NCI-H2107 treated with DMSO at 0.1 percent for 48 hours (cell line): ENCODE data around the gene ITLN1.
"Not testable (repeated sequence)": the region's sequence is repeated elsewhere in the genome, so short reads cannot be mapped to it uniquely, and the experiment has no call there.

ENCODE experiments used
- DNase-seq: peaks from one replicate; lab custom pipeline; 2025; ENCODE audit not compliant: unreplicated experiment; lab: John Stamatoyannopoulos, UW

The ITLN1 gene

DNA sequence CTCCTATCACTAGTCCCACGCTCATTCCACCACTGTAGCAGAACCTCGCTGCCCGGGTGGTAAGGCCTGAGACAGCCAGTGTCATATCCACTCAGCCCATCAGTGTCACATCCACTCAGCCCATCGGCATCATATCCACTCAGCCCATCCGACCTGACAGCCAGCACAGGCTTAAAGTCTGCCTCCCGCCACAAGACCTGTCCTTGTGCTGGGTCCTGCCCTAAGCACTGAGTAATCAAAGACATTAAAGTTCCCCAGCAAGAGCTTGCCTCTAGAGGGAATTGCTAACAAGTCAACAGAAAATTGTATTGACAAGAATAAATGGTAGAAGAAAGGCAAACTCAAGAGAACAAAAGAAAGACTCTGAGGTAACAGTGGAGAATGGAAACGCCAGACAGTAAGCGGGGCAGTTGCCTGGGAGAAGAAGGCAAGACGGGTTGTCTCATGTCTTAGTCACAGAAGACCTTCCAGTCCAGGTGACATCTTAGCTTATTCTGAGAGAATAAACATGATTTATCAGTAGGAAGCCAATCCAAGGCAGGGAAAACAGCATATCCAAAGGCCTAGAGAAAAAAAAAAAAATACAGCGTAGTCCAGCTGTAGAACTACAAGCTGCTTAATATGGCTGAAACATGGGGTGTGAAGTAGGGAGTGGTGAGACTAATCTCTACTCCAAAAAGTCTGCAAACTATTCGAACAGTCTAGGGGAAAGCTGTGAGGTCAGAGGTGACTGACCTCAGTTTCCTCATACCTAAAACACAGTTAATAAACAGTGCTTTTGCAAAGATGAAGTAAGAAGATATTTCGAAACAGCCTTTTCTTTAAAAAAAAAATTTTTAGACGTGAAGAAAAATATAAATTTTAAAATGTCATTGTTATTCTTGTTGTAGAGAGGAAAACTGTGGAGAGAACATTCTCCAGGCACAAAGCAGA, 1.1 kb downstream of the ITLN1 start:
- no peak for DNase-seq

DNA sequence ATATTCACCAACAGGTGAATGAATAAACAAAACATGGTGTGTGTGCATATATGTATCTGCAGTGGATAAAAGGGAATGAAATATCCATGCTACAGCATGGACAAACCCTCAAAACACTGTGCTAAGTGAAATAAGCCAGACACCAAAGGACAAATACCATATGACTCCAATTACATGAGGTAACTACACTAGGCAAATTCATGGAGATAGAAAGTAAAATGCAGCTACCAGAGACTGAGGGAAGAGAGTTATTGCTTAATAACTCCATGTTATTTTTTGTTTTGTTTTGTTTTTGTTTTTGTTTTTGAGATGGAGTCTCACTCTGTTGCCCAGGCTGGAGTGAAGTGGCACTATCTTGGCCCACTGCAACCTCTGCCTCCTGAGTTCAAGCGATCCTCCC, 2.4 kb downstream of the ITLN1 start:
- no peak for DNase-seq

DNA sequence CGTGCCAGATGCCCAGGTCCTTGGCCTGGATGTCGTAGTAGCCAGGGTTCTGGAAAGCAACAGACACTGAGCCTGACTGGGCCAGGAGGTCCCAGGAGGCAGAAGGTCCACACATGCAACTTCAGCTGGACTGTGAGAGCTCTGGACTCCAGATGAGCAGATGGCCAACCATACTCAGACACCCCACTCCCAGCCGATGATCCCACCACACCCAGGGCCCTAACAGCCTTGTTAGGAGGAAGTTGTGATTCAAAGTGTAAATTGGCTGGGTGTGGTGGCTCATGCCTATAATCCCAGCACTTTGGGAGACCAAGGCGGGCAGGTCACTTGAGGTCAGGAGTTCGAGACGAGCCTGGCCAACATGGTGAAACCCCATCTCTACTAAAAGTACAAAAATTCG, 3.7 kb downstream of the ITLN1 start:
- not testable (repeated sequence) for DNase-seq

DNA sequence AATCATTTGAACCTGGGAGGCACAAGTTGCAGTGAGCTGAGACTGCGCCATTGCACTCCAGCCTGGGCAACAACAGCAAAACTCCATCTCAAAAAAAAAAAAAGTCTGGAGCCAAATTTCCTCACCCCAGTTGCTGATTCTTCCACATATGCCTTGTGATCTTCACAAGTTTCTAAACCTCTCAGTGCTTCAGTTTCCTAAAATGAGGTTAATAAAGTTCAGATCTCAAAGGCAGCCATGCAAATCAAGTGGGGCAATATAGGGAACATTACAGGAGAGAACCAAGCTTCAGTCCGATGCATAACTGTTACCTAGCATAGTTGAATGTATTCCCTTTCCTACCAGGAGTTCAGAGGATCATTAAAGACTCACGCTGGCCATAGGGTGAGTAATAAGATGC, 4.8 kb downstream of the ITLN1 start:
- no peak for DNase-seq

DNA sequence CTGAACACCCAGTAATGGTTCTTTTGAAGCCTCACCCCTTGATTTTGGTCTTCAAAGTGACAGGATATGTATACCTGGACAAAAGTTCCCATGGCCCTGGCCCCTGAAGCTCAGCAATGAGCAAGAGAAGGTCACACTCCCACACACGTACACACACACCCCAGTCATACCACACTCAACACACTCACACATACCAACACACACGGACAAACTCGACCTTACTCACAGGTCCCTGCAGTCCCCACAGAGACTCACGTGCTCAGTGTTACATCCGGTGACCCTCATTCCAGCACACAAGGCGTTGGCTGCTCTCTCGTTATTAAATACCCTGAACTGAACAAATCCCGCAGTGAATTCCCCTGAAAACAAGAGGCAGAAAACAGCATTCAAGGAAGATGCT, 5.9 kb downstream of the ITLN1 start:
- no peak for DNase-seq

DNA sequence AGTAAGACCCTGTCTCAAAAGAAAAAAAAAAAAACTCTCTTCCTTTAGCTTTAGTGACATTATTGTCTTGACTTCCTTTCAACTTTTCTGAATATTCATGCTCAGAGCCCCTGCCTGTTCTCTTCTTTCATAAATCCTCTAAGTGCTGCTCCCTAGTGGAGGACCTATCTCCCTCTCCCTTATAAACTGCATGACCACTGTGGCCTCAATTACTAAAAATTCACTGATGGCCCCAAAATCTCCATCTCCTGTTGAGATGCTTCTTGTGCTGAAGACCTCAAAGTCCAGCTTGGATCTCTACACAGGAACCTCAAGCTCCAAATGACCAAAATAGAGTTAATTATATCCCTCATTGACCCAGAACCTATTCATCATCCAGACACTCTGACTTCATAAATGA, 7.8 kb downstream of the ITLN1 start:
- no peak for DNase-seq

DNA sequence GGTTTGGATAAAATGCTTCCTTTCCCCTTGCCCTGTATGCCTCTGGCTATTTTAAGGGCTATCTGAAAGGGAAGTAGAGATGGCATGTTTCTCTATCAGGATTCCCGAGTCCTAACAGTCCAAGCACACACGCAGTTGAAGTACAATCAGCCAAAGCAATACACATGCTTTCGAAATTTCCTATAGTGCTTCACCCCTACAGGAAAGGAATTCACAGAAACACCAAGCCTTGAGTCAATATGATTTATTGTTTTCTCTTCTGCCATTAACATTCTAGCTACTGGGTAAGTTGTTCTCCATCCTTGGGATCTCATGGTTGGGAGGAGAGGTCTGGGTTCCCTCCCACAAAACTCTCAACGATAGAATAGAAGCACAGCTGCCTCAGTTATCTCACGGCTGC, 8.7 kb downstream of the ITLN1 start:
- no peak for DNase-seq

DNA sequence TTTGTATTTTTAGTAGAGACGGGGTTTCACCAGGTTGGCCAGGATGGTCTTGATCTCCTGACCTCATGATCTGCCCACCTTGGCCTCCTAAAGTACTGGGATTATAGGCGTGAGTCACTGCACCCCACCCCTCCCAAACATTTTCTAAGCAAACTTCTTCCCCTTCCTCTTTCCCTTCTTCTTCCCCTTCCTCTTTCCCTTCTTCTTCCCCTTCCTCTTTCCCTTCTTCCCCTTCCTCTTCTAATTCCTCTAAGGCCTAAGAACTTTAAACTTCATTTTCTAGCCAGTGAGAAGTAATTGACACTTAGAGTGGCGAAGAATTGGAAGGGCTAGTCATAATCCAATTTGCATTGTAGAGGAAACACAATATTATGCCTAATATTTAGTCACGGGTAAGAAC, 9.4 kb downstream of the ITLN1 start:
- DNase-seq = not testable (repeated sequence)

DNA sequence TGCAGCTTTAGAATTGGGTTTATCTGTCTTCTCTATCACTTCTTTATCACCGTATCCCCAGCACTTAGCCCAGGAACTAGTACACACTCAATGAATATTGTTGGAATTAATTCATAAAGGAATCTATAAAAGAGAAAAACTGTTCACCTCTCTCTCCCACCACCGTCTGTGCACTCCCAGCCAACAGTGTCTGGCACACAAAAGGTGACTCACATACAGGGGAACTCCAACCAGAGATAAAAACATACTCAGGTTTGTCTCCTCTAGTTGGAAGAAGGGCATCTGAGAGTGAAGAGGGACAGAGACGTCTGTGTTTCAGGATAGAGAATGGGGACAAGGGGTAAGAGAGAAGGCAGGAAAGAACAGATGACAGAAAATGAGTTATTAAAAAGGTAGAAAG, 10.0 kb downstream of the ITLN1 start:
- DNase-seq = no peak

DNA sequence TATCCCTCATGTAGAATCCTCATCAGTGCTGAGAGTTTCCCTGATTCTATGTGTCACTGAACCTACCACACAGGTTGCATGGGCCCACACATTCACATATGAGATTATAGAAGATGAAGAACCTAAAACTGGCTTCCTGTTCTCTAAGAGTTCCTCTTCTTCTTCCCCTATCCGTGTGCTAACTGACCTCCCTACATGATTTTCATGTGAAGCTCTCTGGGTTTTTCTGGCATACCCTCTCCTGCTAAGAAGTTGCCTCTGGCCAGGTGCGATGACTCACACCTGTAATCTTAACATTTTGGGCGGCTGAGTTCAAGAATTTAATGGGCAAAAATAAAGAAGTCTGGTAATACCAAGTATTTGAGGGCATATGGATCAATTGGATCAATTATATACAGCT, 16.8 kb downstream of the ITLN1 start:
- no peak for DNase-seq

DNA sequence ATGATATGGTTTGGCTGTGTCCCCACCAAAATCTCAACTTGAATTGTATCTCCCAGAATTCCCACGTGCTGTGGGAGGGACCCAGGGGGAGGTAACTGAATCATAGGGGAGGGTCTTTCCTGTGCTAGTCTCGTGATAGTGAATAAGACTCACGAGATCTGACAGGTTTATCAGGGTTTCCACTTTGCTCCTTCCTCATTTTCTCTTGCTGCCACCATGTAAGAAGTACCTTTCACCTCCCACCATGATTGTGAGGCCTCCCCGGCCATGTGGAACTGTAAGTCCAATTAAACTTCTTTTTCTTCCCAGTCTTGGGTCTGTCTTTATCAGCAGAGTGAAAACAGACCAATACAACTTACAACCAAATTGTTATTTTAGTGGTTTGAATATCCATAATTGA, 17.3 kb downstream of the ITLN1 start:
- not testable (repeated sequence) for DNase-seq

DNA sequence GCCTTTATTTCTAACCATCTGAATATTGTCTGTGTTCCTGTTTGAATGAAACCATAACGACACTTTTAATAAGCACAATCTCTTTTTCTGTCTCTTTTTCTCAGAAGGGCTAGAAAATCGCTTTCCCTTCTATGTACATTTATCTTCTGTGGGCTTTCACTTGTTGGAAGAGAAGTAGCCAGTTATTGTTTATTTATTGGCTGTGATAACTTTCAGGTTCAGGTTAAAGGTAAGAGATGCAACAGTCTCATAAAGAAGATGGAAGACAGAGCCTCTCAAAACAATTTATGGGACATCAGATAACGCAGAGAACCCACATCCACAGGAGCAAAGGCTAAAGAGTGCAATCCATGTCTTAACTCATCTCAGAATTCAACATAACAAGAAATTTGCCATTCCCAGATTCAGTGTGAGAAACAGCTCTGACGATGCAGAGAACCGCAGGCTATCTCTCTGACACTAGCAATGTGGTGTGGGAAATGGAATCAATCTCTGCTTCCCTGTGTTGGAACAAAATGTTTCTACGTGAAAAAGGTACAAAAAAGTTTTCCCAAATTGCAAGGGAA, 18.2 kb downstream of the ITLN1 start:
- no peak for DNase-seq

DNA sequence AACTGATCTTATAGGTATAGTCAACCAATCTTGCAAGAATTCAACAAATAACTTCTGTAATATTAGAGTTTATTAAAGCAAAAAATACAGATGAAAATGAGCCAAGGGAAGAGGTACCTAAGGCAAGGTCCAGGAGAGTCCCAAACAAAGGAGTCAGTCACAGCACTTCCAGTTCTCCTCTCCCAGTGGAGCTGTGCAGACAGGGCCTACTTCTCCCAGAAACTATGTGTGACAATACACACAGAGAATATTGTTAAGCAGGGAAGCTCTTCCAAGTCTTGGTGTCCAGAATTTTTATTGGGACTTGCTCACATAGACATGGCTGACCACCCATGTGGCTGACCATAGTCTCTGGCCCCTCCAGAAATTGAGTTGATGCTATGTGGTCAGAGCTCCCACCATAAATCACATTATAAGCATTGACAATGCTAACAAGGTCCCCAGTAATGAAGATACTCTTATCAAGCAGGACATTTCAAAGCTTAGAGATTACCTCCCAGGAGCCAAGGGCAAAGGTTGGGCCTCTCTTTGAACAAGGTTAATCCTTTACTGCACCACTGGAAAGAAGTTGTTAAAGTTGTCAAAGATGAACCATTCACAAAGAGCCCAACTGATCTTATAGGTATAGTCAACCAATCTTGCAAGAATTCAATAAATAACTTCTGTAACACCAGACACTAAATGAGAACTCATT, 18.8 kb downstream of the ITLN1 start:
- no peak for DNase-seq

DNA sequence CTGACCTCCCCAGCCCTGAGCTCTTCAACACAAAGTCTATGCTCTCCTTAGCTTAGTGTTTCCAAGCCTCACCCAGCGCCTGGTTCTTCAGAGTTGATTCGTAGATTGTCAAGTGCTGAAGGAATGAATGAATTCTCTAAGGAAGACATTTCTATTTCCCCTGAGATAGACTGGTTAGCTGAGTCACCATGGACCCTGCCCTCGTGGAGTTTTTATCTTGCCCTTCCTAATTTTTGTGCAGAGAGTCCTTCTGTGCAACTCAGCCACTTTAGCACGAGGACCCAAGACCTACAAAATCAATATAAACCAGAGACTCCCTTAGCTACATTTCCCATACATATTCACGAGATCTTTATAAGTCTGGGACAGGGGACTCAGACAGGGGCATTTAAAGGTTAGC, 19.6 kb downstream of the ITLN1 start:
- DNase-seq = no peak

DNA sequence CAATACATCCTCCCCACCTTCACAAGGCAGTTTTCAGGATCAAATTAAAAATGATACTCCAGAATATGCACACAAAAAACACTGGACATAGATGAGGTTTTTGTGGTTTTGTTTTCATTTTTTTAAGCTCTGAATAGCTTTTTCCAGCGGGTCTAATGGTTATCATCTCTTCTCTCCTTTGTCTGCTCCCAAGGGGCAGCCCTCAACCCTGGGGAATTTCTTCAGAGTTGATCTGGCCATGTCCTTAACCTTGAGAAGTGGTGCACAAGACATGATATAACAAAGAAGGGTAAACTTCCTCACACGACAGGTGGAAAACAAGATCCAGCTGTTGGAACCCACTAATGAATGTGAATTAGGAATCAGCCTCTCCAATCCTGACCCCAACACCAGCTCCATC, 20.8 kb downstream of the ITLN1 start:
- no peak for DNase-seq

DNA sequence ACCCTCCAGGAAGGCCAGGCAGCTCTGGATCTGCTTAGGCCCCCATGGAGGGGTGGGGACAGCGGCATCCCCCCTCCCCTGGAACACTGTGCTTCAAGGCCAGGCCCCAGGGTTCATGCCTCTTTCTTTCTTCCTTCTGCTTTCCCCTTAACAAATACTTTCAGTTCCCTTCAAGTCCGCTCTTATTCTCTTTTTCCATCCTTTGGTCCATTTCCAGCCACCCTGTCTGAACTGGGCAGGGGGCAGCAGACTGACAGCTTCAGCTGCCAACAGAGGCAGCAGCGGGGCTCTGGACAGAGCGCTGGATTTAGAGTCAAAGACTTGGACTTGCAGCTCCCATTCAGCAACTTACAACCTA, 21.2 kb downstream of the ITLN1 start:
- DNase-seq = no peak

DNA sequence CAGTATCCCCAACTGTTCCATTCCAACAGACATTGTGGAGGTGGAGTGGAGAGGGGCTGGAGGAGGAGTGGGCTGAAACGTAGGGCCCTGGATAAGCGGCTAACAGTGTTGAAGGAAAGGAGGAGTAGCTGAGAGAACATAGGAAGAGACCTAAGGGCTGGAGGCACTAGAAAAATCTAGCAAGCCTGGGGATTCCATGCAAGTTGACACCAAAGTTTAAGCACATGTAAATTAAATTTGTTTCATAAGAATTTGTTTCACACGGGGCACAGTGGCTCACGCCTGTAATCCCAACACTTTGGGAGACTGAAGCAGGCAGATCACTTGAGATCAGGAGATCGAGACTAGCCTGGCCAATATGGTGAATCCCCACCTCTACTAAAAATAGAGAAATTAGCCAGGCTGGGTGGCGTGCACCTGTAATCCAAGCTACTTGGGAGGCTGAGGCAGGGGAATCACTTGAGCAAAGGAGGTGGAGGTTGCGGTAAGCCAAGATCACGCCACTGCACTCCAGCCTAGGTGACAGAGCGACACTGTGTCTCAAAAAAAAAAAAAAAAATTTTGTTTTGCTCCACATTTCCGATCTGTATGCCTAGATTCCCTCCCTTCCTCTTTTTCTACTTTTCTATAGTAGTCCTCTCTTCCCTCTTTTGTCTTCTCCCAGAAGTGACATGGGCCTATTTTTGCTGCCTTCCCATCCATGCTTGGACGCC, 21.8 kb downstream of the ITLN1 start:
- no peak for DNase-seq

DNA sequence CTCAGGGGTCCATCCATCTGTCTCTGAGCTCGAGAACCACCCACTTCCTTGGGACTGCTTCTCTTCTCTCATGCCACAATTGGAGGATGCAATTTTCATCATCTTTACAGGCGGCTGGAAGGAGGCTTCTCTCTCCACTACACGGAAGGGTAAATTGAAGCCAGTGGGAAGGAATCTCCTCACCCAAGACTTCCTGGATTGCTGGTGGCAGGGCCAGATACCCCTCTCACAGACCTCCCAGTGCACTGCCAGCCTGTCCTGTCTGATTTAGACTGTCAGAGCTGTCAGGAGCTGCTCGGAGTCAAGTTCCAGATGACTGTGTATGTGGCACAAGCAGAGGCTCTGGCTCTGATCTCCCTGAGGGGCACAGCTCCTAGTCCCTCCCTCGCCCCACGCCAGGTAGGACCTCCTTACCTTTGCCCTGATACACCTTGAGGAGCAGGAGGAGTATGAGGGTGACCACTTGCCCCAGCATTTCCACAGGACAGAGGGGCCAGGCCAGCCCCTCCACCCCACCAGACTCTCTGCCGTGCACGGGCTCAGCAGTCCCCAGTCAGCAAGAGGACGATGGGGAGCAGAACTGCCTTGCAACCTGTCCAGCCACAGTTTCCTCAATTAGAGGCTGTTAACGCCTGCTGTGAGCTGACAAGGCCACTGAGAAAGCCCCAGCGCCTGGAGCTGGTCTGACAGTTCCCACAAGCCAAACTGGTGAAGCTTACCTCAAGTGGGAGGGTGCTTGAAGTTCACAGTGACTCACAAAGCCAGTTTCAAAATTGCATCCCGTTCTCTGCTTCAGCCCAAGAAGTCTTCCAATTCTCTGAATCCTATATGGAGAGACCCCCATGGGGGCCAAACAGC, 22.5 kb downstream of the ITLN1 start, which contains the start of gene CD244:
TSS of gene CD244 (minus strand) at position 685 of the 858 bp plus-strand sequence. CDS start at position 475, 210 bp downstream.
- DNase-seq = no peak

DNA sequence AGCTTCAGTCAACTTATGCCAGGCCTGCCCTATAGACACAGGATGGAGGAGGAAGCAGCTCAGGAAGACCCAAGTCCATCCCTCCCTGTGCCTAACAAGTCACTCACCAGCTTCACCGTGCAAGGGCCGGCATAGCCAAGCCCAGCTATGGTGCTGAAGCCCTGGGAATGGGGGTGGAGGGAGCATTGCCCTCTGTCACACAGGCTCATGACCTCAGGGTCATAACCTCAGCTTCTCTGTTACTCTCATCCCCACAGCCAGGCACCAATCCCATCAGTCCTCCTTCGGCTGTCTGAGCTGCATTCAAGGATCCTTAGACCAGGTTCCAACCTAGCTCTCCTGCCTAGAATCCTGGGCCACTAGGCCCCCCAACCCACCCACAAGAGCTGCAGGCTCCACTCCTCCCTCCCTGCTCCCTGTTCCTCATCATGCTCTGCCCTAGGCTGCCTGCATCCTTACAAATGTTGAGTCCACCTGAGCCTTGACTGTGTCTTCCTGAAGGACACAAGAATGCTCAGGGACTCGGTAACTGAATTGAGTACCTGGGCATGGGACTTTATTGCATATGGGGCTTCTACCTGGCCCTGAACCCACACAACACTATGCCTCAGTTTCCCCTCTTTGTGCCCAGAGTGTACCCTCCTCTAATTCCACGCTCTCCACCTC, 24.0 kb downstream of the ITLN1 start:
- no peak for DNase-seq

DNA sequence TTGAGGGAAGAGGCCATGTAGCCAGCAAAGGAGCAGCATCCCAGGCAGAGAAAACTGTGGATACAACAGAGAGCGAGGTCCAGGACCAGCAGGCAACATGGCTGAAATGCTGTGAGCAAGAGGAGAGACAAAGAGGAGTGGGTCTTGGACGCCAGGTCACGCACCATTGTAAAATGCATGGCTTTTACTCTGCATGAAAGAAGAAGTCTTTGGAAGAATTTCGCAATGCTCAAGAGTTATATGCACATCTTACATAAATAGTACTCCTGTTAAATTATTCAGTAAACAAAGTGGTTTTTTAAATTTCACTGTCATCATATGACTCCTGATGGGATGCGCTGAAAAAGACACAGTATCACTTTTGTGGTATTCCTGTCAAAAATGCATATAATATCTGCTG, 25.8 kb downstream of the ITLN1 start:
- no peak for DNase-seq
